B cell (primary cell): ENCODE results near the gene SIPA1L3. TPM values are rescaled to one million over a fixed set of nuclear protein-coding genes. Genes with fewer than 3 reads are reported as not detected.
A peak's percentile ranks its signal among the peaks of the same experiment; 100 is the strongest.

Source experiments
- ATAC-seq: fragments of 200-7000 bp; cut with Tn5 transposase; one replicate; pipeline ENCODE4 v1.10.0; 2021; ENCODE audit warnings: low read depth, mild to moderate bottlenecking, moderate number of reproducible peaks, moderate library complexity
- CTCF ChIA-PET: fragments of 350-600 bp; sonication (Branson Sonifier 250); formaldehyde crosslinking; loops from one replicate; lab custom pipeline; 2021; ENCODE audit warnings: antibody characterized with exemption, inconsistent platforms; lab: Charles Lee
- POLR2A ChIA-PET: fragments of 350-600 bp; sonication (Branson Sonifier 250); formaldehyde crosslinking; loops from one replicate; lab custom pipeline; 2021; ENCODE audit warnings: antibody characterized with exemption; lab: Charles Lee
- DNase-seq: peaks from one replicate; pipeline ENCODE4 v3.0.0; 2013
- H2AFZ ChIP-seq: 2 replicates; pipeline ENCODE4 v1.6.1; 2012; ENCODE audit warnings: mild to moderate bottlenecking, low read depth, low read length; ENCODE audit not compliant: insufficient read depth, poor library complexity, severe bottlenecking
- H3K27ac ChIP-seq, 2 donors: 1 replicate in 1 of 2; 2 replicates in 1 of 2; pipeline ENCODE4 v1.5.1; 2012 to 2013; ENCODE audit warnings: low read length in 2 of 2, mild to moderate bottlenecking in 2 of 2, moderate library complexity in 1 of 2
- H3K27me3 ChIP-seq, 4 experiments: fragments of 200-600 bp in 1 of 4; sonication (generic) in 1 of 4; replicated peaks in 1 of 4; 1 replicate in 2 of 4; 2 replicates in 2 of 4; pipeline versions ENCODE4 v1.6.1 to v1.7.0; 2013 to 2016; ENCODE audit warnings: low read length in 3 of 4, mild to moderate bottlenecking in 2 of 4, mixed read lengths in 1 of 4, moderate library complexity in 1 of 4; ENCODE audit not compliant: insufficient read depth in 4 of 4, control insufficient read depth in 3 of 4; ENCODE audit errors: control extremely low read depth in 1 of 4
- H3K36me3 ChIP-seq, 2 experiments: replicated peaks in 1 of 2; 1 replicate in 1 of 2; 2 replicates in 1 of 2; pipeline versions ENCODE4 v1.6.1 to v1.7.1; 2013; ENCODE audit warnings: low read length in 1 of 2; ENCODE audit not compliant: insufficient read depth in 2 of 2, control insufficient read depth in 1 of 2; ENCODE audit errors: control extremely low read depth in 1 of 2, extremely low read depth in 1 of 2
- H3K4me1 ChIP-seq, 2 donors: fragments of 200-600 bp in 1 of 2; sonication (generic) in 1 of 2; 1 replicate in 1 of 2; 2 replicates in 1 of 2; pipeline versions ENCODE4 v1.5.1 to v1.6.1; 2013 to 2017; ENCODE audit warnings: low read length in 2 of 2; ENCODE audit not compliant: control insufficient read depth in 2 of 2, insufficient read depth in 2 of 2
- H3K4me2 ChIP-seq: replicated peaks from 2 replicates; pipeline ENCODE3; 2012; ENCODE audit warnings: mild to moderate bottlenecking, low read depth, low read length; ENCODE audit not compliant: poor library complexity, severe bottlenecking
- H3K4me3 ChIP-seq, 5 experiments: fragments of 200-600 bp in 1 of 5; sonication (generic) in 1 of 5; 1 replicate in 3 of 5; 2 replicates in 2 of 5; pipeline versions ENCODE4 v1.5.1 to v1.7.0; 2011 to 2016; ENCODE audit warnings: low read length in 4 of 5, mild to moderate bottlenecking in 4 of 5, low read depth in 2 of 5, control low read depth in 1 of 5, moderate library complexity in 1 of 5; ENCODE audit not compliant: insufficient read depth in 1 of 5; ENCODE audit errors: control extremely low read depth in 1 of 5, extremely low read depth in 1 of 5
- H3K79me2 ChIP-seq: fragments of 200-600 bp; sonication (generic); one replicate; pipeline ENCODE4 v1.6.0; 2016; ENCODE audit warnings: low read length; ENCODE audit not compliant: control insufficient read depth, insufficient read depth
- H3K9ac ChIP-seq: fragments of 200-600 bp; sonication (generic); 2 replicates; pipeline ENCODE4 v1.6.1; 2017; ENCODE audit warnings: mild to moderate bottlenecking, low read length, moderate library complexity
- H3K9me3 ChIP-seq, 3 donors: one replicate each; pipeline versions ENCODE4 v1.6.1 to v1.7.1; 2013; ENCODE audit warnings: low read length in 2 of 3; ENCODE audit not compliant: control insufficient read depth in 2 of 3, insufficient read depth in 1 of 3; ENCODE audit errors: control extremely low read depth in 1 of 3
- H4K20me1 ChIP-seq: 2 replicates; pipeline ENCODE4 v1.6.0; 2012; ENCODE audit warnings: mild to moderate bottlenecking, low read length; ENCODE audit not compliant: insufficient read depth, control insufficient read depth, poor library complexity, severe bottlenecking
- H3K27ac Mint-ChIP-seq: one replicate; pipeline ENCODE4 v1.8.0; 2021; ENCODE audit warnings: mixed read lengths
- H3K27me3 Mint-ChIP-seq: one replicate; pipeline ENCODE4 v1.8.0; 2021; ENCODE audit warnings: mixed read lengths
- H3K4me1 Mint-ChIP-seq: one replicate; pipeline ENCODE4 v1.8.0; 2021; ENCODE audit warnings: mixed read lengths
- H3K4me3 Mint-ChIP-seq: one replicate; pipeline ENCODE4 v1.8.0; 2021; ENCODE audit warnings: mixed read lengths
- H3K9me3 Mint-ChIP-seq: one replicate; pipeline ENCODE4 v1.8.0; 2022; ENCODE audit warnings: mixed read lengths; ENCODE audit not compliant: insufficient read depth
- EZH2 ChIP-seq: IDR thresholded peaks from 2 replicates; pipeline ENCODE4 v1.6.1; 2012; ENCODE audit warnings: borderline replicate concordance, low read depth, mild to moderate bottlenecking, moderate library complexity, low read length; ENCODE audit not compliant: insufficient read depth, poor library complexity, severe bottlenecking
- WGBS: methylation state at CpG from one replicate; pipeline ENCODE4 v1.1.5; 2013; ENCODE audit warnings: missing lambda C conversion rate; ENCODE audit not compliant: insufficient coverage; 5-methylcytosine and 5-hydroxymethylcytosine counted together
- intact Hi-C: fragments of 100-400 bp; cut with micrococcal nuclease; formaldehyde crosslinking; loops from one replicate; pipeline ENCODE4 v1.10.0; 2022
- polyA plus RNA-seq: library from polyadenylated mRNA; depleted of rRNA; stranded (reverse); fragments of >200 nt; gene quantifications from 2 replicates; pipeline ENCODE4 v1.2.3, GENCODE V29; 2012
- total RNA-seq, 2 donors: library from RNA; stranded (reverse); fragments of 120-200 nt in 1 of 2; gene quantifications; 1 replicate in 1 of 2; 2 replicates in 1 of 2; pipeline versions ENCODE4 v1.2.3 to v1.2.4, GENCODE V29; 2013 to 2022
- TF ChIP-seq, protein P1 (sequence below): fragments of 200-600 bp; IDR thresholded peaks from one replicate; pipeline ENCODE4 v1.8.0; 2022; ENCODE audit warnings: antibody characterized with exemption, mild to moderate bottlenecking

SIPA1L3 gene
- total and polyA plus RNA-seq, 2 donors (not counting 1 experiment from before 2014, with no cell fraction given) = 48.3 to 295 TPM

DNA sequence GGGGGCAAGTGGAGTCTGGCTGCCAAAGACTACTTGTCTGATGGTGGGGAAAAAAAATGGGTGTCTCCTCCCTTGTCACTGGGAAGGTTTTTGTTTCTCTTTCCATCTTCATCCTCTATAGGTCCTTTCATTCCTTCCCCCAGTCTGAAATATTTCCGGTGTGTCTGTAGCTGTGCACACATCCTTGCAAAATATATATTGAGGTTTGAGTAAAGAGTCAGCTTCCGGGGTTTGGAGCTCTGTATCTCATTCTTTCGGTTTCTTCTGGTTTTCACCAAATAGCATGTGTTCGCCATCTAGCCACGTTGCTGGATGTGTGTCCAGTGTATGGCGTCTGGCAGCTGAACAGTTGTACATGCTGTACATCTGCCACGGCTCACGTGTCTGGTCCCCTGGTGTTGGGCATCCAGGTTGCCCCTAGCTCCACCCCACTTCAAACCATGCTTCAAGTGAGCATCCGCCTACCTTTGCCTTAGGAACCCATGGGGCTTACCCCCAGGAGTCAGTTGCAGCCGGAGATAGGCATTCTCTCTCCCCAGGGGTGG, 142.2 kb downstream of the SIPA1L3 start:
- peak overlapping the region in 4 of 5 experiments; percentile 2 to 39 (median 26) for H3K4me3 ChIP-seq
- TF ChIP-seq EZH2 = no peak
- TF ChIP-seq, protein P1, sequence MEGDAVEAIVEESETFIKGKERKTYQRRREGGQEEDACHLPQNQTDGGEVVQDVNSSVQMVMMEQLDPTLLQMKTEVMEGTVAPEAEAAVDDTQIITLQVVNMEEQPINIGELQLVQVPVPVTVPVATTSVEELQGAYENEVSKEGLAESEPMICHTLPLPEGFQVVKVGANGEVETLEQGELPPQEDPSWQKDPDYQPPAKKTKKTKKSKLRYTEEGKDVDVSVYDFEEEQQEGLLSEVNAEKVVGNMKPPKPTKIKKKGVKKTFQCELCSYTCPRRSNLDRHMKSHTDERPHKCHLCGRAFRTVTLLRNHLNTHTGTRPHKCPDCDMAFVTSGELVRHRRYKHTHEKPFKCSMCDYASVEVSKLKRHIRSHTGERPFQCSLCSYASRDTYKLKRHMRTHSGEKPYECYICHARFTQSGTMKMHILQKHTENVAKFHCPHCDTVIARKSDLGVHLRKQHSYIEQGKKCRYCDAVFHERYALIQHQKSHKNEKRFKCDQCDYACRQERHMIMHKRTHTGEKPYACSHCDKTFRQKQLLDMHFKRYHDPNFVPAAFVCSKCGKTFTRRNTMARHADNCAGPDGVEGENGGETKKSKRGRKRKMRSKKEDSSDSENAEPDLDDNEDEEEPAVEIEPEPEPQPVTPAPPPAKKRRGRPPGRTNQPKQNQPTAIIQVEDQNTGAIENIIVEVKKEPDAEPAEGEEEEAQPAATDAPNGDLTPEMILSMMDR = no peak
- peak overlapping the region; percentile 49 for H2AFZ ChIP-seq
- peaks cover 52 to 68% of the 10 kb centered on the region in 2 donors for H3K4me1 ChIP-seq
- H3K27me3 ChIP-seq = no peaks in the 10 kb centered on the region
- CTCF ChIA-PET = interaction anchor here (0.6 to 11.3 kb wide), 26 partner anchors 9 to 815 kb away, joined by 3 to 186 read pairs (median 4); partner anchors contain the start of genes SIPA1L3 and WDR87
- Mint-ChIP-seq H3K27me3 (no peaks in the 10 kb centered on the region), H3K4me1 (peaks cover 75% of the 10 kb centered on the region), H3K4me3 (peak overlapping the region; percentile 77), H3K27ac (peak overlapping the region; percentile 96), H3K9me3 (no peaks in the 10 kb centered on the region)
- peak; percentile 85 for DNase-seq
- H3K79me2 ChIP-seq = peaks cover 74% of the 10 kb centered on the region
- H3K9me3 ChIP-seq = no peaks in the 10 kb centered on the region
- peaks cover 14% of the 10 kb centered on the region for H4K20me1 ChIP-seq
- peaks cover 0 to 29% of the 10 kb centered on the region in 2 experiments for H3K36me3 ChIP-seq
- 4% methylated on average over 9 of the region's 10 CpGs for WGBS
- peak overlapping the region; percentile 72 for H3K4me2 ChIP-seq
- H3K27ac ChIP-seq = peak overlapping the region; percentile 97
- POLR2A ChIA-PET = interaction anchor here (0.5 to 5.7 kb wide), 18 partner anchors 10 to 815 kb away, joined by 3 to 91 read pairs (median 7); partner anchors contain the start of genes SIPA1L3 and WDR87
- H3K9ac ChIP-seq = peak overlapping the region; percentile 52
- ATAC-seq = peak; percentile 35
- intact Hi-C loops = loop anchor here (1.0 to 5.0 kb wide), 6 partner anchors 31 to 268 kb away; no protein-coding TSS in a partner anchor

DNA sequence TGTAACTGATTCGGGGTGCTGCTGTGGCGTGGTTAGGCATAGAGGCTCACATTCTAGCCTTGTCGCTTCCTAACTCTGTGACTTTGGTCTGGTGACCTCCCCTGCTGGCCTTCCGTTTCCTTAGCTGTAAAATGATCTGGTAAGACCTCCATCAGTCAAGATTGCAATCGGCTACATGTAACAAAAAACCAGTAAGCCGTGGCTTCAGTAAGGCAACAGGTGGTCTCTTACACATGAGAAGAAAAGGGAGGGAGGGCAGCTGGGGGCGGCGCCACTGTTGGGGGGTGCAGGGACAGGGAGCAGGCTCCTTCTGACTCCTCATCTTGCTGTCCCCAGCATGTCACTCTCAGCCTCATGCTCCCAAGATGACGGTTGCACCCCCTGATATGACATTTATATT, 148.0 kb downstream of the SIPA1L3 start:
- no peaks in the 10 kb centered on the region for H3K27me3 Mint-ChIP-seq
- peaks cover 95% of the 10 kb centered on the region for H3K79me2 ChIP-seq
- H2AFZ ChIP-seq = no peak overlapping the region
- peaks cover 57% of the 10 kb centered on the region for H3K4me1 Mint-ChIP-seq
- POLR2A ChIA-PET = interaction anchor here (0.5 kb wide), 1 partner anchor 24 kb away, joined by 3 read pairs; no protein-coding TSS in a partner anchor
- CTCF ChIA-PET = interaction anchor here (0.5 to 2.1 kb wide), 3 partner anchors 24 to 153 kb away, joined by 3 to 11 read pairs (median 3); no protein-coding TSS in a partner anchor
- intact Hi-C loops = no loop called here
- no peak overlapping the region for H3K4me3 ChIP-seq
- TF ChIP-seq EZH2 = no peak
- TF ChIP-seq, protein P1 = no peak
- no peak overlapping the region for H3K27ac ChIP-seq
- no peak for ATAC-seq
- no peaks in the 10 kb centered on the region for H3K9me3 ChIP-seq
- H4K20me1 ChIP-seq = peaks cover 33% of the 10 kb centered on the region
- no peak overlapping the region for H3K9ac ChIP-seq
- peaks cover 0 to 51% of the 10 kb centered on the region in 2 experiments for H3K36me3 ChIP-seq
- no peaks in the 10 kb centered on the region for H3K27me3 ChIP-seq
- no peaks in the 10 kb centered on the region for H3K9me3 Mint-ChIP-seq
- no peak overlapping the region for H3K4me3 Mint-ChIP-seq
- peak overlapping the region; percentile 82 for H3K27ac Mint-ChIP-seq
- peaks cover 23 to 45% of the 10 kb centered on the region in 2 donors for H3K4me1 ChIP-seq
- DNase-seq = no peak
- H3K4me2 ChIP-seq = no peak overlapping the region
- 56% methylated on average over 6 of the region's 9 CpGs for WGBS
